SK-N-SH (cell line): ENCODE data around the gene FMNL2. TPM values are rescaled to one million over a fixed set of nuclear protein-coding genes. Genes with fewer than 3 reads are reported as not detected.
A peak's percentile ranks its signal among the peaks of the same experiment; 100 is the strongest.

ENCODE experiments used
- CTCF ChIA-PET: fragments of 300-600, 350-600 bp; formaldehyde crosslinking; extraction: SDS; loops from one replicate; lab custom pipeline; 2021; lab: Yijun Ruan, JAX
- POLR2A ChIA-PET: fragments of 350-600 bp; sonication (Branson Sonifier 250); formaldehyde crosslinking; extraction: SDS; loops from one replicate; lab custom pipeline; 2020; ENCODE audit warnings: antibody characterized with exemption, inconsistent platforms; lab: Yijun Ruan, JAX
- DNase-seq: peaks from one replicate; pipeline ENCODE4 v3.0.0; 2012
- H2AFZ ChIP-seq: fragments of 200-600 bp; sonication (generic); 2 replicates; pipeline ENCODE4 v1.8.1; 2016; ENCODE audit warnings: antibody characterized with exemption, mild to moderate bottlenecking, low read depth
- H3F3A ChIP-seq: fragments of 200-600 bp; sonication (generic); replicated peaks from 2 replicates; pipeline ENCODE3; 2016; ENCODE audit warnings: antibody characterized with exemption, mild to moderate bottlenecking; ENCODE audit not compliant: insufficient read depth
- H3K27ac ChIP-seq, 2 experiments: fragments of 200-500 bp in 1 of 2; fragments of 200-600 bp in 1 of 2; sonication (Bioruptor generic) in 1 of 2; sonication (generic), shearing (Covaris generic) in 1 of 2; 2 replicates each; pipeline versions ENCODE4 v1.5.1 to v1.6.1; 2014 to 2016; ENCODE audit warnings: low read depth in 2 of 2, inconsistent platforms in 1 of 2, low read length in 1 of 2, mild to moderate bottlenecking in 1 of 2, mixed read lengths in 1 of 2
- H3K27me3 ChIP-seq: fragments of 200-600 bp; sonication (generic), shearing (Covaris generic); 2 replicates; pipeline ENCODE4 v1.6.1; 2016; ENCODE audit warnings: mixed run types; ENCODE audit not compliant: insufficient read depth
- H3K36me3 ChIP-seq, 2 experiments: fragments of 200-500 bp in 1 of 2; fragments of 200-600 bp in 1 of 2; sonication (Bioruptor generic) in 1 of 2; sonication (generic) in 1 of 2; replicated peaks in 1 of 2; 2 replicates each; pipeline versions ENCODE3 to v1.5.1; 2014 to 2016; ENCODE audit warnings: low read length in 1 of 2, mild to moderate bottlenecking in 1 of 2; ENCODE audit not compliant: insufficient read depth in 2 of 2, control insufficient read depth in 1 of 2
- H3K4me1 ChIP-seq, 2 experiments: fragments of 200-500 bp in 1 of 2; fragments of 200-600 bp in 1 of 2; sonication (Bioruptor generic) in 1 of 2; sonication (generic), shearing (Covaris generic) in 1 of 2; 2 replicates each; pipeline versions ENCODE4 v1.5.1 to v1.6.1; 2014 to 2016; ENCODE audit warnings: low read depth in 1 of 2, low read length in 1 of 2, mixed run types in 1 of 2; ENCODE audit not compliant: insufficient read depth in 2 of 2, control insufficient read depth in 1 of 2
- H3K4me2 ChIP-seq: fragments of 200-600 bp; sonication (generic), shearing (Covaris generic); 2 replicates; pipeline ENCODE4 v1.6.1; 2017; ENCODE audit warnings: mixed run types
- H3K4me3 ChIP-seq, 2 experiments: fragments of 200-500 bp in 1 of 2; fragments of 200-600 bp in 1 of 2; sonication (Bioruptor generic) in 1 of 2; sonication (generic), shearing (Covaris generic) in 1 of 2; 2 replicates each; pipeline versions ENCODE4 v1.5.1 to v1.8.1; 2014 to 2016; ENCODE audit warnings: low read depth in 2 of 2, inconsistent platforms in 1 of 2, low read length in 1 of 2, mild to moderate bottlenecking in 1 of 2, mixed read lengths in 1 of 2, moderate library complexity in 1 of 2
- H3K79me2 ChIP-seq: fragments of 200-600 bp; sonication (generic); 2 replicates; pipeline ENCODE4 v1.8.1; 2017; ENCODE audit warnings: mild to moderate bottlenecking; ENCODE audit not compliant: insufficient read depth
- H3K9ac ChIP-seq: fragments of 200-600 bp; sonication (generic); 2 replicates; pipeline ENCODE4 v1.6.1; 2017; ENCODE audit warnings: mixed run types
- H3K9me2 ChIP-seq: fragments of 200-600 bp; sonication (generic); 2 replicates; pipeline ENCODE4 v1.6.1; 2017; ENCODE audit warnings: mixed run types
- H3K9me3 ChIP-seq: fragments of 200-600 bp; sonication (generic); 2 replicates; pipeline ENCODE4 v1.6.1; 2017; ENCODE audit warnings: mixed run types, mild to moderate bottlenecking, moderate library complexity
- H4K20me1 ChIP-seq: fragments of 200-600 bp; sonication (generic); 2 replicates; pipeline ENCODE4 v1.6.1; 2017; ENCODE audit warnings: mild to moderate bottlenecking, mixed run types; ENCODE audit not compliant: insufficient read depth
- CHD2 ChIP-seq: fragments of 150-350 bp; IDR thresholded peaks from 2 replicates; pipeline ENCODE4 v1.6.1; 2018; ENCODE audit warnings: low read length; ENCODE audit not compliant: partially characterized antibody
- CTCF ChIP-seq: fragments of 200-600 bp; sonication (generic); IDR thresholded peaks from 2 replicates; pipeline ENCODE4 v1.6.1; 2017; ENCODE audit warnings: antibody characterized with exemption, mild to moderate bottlenecking, moderate library complexity
- FOXJ3 ChIP-seq: sonication (generic); formaldehyde crosslinking; IDR thresholded peaks from 2 replicates; pipeline ENCODE4 v1.5.1; 2020; ENCODE audit warnings: mild to moderate bottlenecking, missing genetic modification reagents
- GABPA ChIP-seq: IDR thresholded peaks from 2 replicates; pipeline ENCODE4 v1.4.0; 2012; ENCODE audit warnings: low read depth, mild to moderate bottlenecking
- IRF3 ChIP-seq: fragments of 150-350 bp; IDR thresholded peaks from 2 replicates; pipeline ENCODE4 v1.6.1; 2016; ENCODE audit warnings: mild to moderate bottlenecking, low read depth, low read length
- MAX ChIP-seq: IDR thresholded peaks from 2 replicates; pipeline ENCODE4 v1.4.0; 2012; ENCODE audit warnings: low read depth
- NFIC ChIP-seq: IDR thresholded peaks from 2 replicates; pipeline ENCODE4 v1.4.0; 2012; ENCODE audit warnings: borderline replicate concordance
- NRF1 ChIP-seq: IDR thresholded peaks from 2 replicates; pipeline ENCODE4 v1.6.1; 2012; ENCODE audit warnings: low read depth, mild to moderate bottlenecking, low read length
- PBX3 ChIP-seq: IDR thresholded peaks from 2 replicates; pipeline ENCODE4; 2012
- RFX5 ChIP-seq: IDR thresholded peaks from 2 replicates; pipeline ENCODE4 v1.6.1; 2012; ENCODE audit warnings: mild to moderate bottlenecking, improper control_type of control experiment, low read length
- RXRA ChIP-seq: IDR thresholded peaks from 2 replicates; pipeline ENCODE4 v1.4.0; 2012; ENCODE audit warnings: low read depth, mild to moderate bottlenecking, borderline replicate concordance
- TCF12 ChIP-seq: IDR thresholded peaks from 2 replicates; pipeline ENCODE4 v1.4.0; 2012
- WGBS: methylation state at CpG from one replicate; pipeline ENCODE4 v1.1.6; 2017; ENCODE audit warnings: low lambda C conversion rate; 5-methylcytosine and 5-hydroxymethylcytosine counted together
- polyA plus RNA-seq, 3 experiments: library from polyadenylated mRNA; depleted of rRNA; stranded (reverse); fragments of >200 nt; gene quantifications; 2 replicates each; pipeline ENCODE4 v1.2.3, GENCODE V29; 2012

FMNL2 gene
- polyA plus RNA-seq, 1 of the 3 experiments (the other 2 are of a cell fraction), result 14.5 TPM

GRCh38 chr2:152437276-152438108, 102.5 kb downstream of the FMNL2 start:
- H3K4me2 ChIP-seq, result no peak overlapping the region
- H3K9me3 ChIP-seq, result no peaks in the 10 kb centered on the region
- ChIA-PET CTCF (interaction anchor here (1.0 to 1.4 kb wide), 2 partner anchors 18 to 199 kb away, joined by 3 to 4 read pairs; no protein-coding TSS in a partner anchor), POLR2A (no interaction called here)
- no peak for TF ChIP-seq NFIC
- 0 out of 2 replicates have a peak, but pooled peaks have one; percentile 14 for TF ChIP-seq PBX3
- TF ChIP-seq TCF12, result peak; percentile 45; the same call in 1 of the 2 replicates
- H3F3A ChIP-seq, result no peaks in the 10 kb centered on the region
- H3K9me2 ChIP-seq, result no peaks in the 10 kb centered on the region
- peaks cover 0 to 2% of the 10 kb centered on the region in 2 experiments; a peak in 3 of 4 replicates for H3K4me1 ChIP-seq
- no peak overlapping the region for H3K9ac ChIP-seq
- no peak overlapping the region for H3K4me3 ChIP-seq
- 93% methylated on average over 5 of the region's 5 CpGs for WGBS
- no peaks in the 10 kb centered on the region for H3K36me3 ChIP-seq
- no peak for DNase-seq
- no peak overlapping the region for H2AFZ ChIP-seq
- peaks cover 24% of the 10 kb centered on the region; the same call in 1 of the 2 replicates for H3K79me2 ChIP-seq
- no peaks in the 10 kb centered on the region for H3K27me3 ChIP-seq
- H3K27ac ChIP-seq, result no peak overlapping the region
- H4K20me1 ChIP-seq, result 0 out of 2 replicates have a peak, but pooled peaks cover 5% of the 10 kb centered on the region

GRCh38 chr2:152440049-152440448, 105.1 kb downstream of the FMNL2 start:
- no peak for DNase-seq
- Histone ChIP-seq H3K4me3 (no peak overlapping the region), H3K27ac (no peak overlapping the region), H3K79me2 (peaks cover 17% of the 10 kb centered on the region), H3K27me3 (no peaks in the 10 kb centered on the region), H3K9me2 (no peaks in the 10 kb centered on the region), H4K20me1 (peaks cover 7% of the 10 kb centered on the region), H3K4me1 (no peaks in the 10 kb centered on the region; a peak in 2 of 4 replicates), H3F3A (no peaks in the 10 kb centered on the region), H3K9ac (no peak overlapping the region), H2AFZ (no peak overlapping the region), H3K36me3 (no peaks in the 10 kb centered on the region), H3K9me3 (no peaks in the 10 kb centered on the region), H3K4me2 (no peak overlapping the region)
- ChIA-PET POLR2A (no interaction called here), CTCF (no interaction called here)
- TF ChIP-seq RXRA (no peak), FOXJ3 (CRISPR knock-in tag) (no peak), CTCF (no peak), GABPA (no peak), IRF3 (no peak), CHD2 (no peak), NRF1 (no peak), MAX (no peak), RFX5 (no peak)
- 93% methylated on average over 4 of the region's 4 CpGs for WGBS
